G401.6 (cell line): ENCODE measurements around the gene CYS1.
"Not testable (repeated sequence)": the region's sequence is repeated elsewhere in the genome, so short reads cannot be mapped to it uniquely, and the experiment has no call there.

ENCODE experiments used
- FAIRE-seq: peaks from 2 replicates; lab custom pipeline; 2012; peaks lifted over from hg19 to GRCh38; lab: Jason Lieb, UNC

The CYS1 gene

GRCh38 chr2:10046931-10047330 is 33.3 kb downstream of the CYS1 start:
- FAIRE-seq, result no peak

GRCh38 chr2:10045561-10046355 is 34.5 kb downstream of the CYS1 start:
- no peak for FAIRE-seq

DNA sequence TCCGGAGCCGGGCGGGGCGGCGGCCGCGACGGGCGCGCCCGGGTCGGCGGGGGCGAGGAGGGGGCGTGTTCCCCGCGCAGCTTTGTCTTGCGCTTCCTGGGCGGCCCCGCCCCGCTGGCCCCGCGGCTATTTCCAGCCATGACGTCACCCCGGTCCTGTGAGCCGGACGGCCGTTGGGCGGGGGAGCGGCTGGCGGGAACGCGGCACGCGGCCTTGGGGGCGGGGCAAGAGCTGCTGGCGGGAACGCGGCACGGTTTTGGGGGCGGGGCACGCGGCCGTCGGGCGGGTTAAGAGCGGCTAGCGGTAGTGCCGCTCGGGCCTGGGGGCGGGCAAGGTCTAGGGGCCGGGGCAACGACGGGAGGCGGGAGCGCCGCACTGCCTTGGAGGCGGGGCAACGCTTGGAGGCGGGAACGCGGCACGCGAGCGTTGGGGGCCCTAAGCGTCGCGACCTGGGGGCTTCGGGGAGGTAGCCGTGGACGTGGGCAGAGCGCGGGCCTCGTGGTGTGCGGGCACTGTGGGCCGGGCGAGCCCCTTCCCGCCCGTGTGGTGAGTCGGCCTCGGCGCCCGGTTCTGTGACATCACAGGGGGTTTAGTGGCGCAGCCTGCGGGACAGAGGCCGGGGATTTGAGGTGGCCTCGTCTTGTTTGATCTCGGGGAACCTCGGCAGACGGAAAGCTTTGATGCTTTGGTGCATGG is 36.2 kb downstream of the CYS1 start:
- FAIRE-seq, result no peak

GRCh38 chr2:10043256-10043905 is 36.8 kb downstream of the CYS1 start, which contains the start of gene KLF11:
Gene KLF11, plus strand, starts transcription at chr2:10043550. Its CDS starts 167 bp downstream, at chr2:10043717.
- FAIRE-seq, result no peak

GRCh38 chr2:10042301-10043161 is 37.7 kb downstream of the CYS1 start:
- FAIRE-seq, result no peak

- FAIRE-seq, result no peak
Observed at GRCh38 chr2:10041711-10042110, 38.5 kb downstream of the CYS1 start.

- no peak for FAIRE-seq
Observed at GRCh38 chr2:10039658-10040410, 40.4 kb downstream of the CYS1 start.

DNA sequence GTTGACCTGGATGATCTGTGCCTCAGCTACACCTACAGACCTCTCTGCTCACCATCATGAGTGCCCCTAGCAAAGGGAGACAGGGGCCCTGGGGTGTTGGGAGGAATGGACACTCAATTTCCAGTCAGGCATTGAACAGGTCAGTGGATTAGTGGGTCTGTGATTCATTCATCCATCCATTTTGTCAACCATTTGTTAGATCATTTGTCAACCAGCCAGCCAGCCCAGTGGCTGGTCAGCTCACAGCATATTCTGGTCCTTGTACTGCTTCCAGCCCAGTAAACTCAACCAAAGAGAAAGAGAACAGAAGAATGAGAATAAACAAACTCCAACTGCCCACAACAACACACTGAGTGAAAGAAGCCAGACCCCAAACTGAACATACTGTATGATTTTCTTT is 41.5 kb downstream of the CYS1 start:
- FAIRE-seq, result no peak

- FAIRE-seq, result no peak
Observed at GRCh38 chr2:10038123-10038522, 42.1 kb downstream of the CYS1 start.

GRCh38 chr2:10036095-10036884 is 43.9 kb downstream of the CYS1 start:
- no peak for FAIRE-seq

GRCh38 chr2:10035633-10036032 is 44.6 kb downstream of the CYS1 start:
- FAIRE-seq, result no peak

DNA sequence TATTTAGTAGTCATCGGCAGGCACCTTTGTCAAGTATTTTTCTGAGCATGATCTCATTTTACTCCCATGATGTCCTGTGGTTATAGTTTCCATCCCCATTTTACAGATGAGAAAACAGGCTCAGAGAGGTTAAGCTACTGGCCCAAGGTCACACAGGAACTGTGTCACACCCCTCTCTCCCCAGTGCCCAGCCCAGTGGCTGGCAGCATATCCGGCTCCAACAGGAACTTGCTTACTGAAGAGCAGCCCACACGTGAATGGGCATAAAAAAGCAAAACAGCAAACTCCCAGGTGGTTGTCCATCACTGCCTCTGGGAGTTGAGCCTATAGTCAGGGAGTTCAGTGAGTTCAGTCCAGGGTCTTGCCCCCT is 45.2 kb downstream of the CYS1 start:
- FAIRE-seq, result no peak

DNA sequence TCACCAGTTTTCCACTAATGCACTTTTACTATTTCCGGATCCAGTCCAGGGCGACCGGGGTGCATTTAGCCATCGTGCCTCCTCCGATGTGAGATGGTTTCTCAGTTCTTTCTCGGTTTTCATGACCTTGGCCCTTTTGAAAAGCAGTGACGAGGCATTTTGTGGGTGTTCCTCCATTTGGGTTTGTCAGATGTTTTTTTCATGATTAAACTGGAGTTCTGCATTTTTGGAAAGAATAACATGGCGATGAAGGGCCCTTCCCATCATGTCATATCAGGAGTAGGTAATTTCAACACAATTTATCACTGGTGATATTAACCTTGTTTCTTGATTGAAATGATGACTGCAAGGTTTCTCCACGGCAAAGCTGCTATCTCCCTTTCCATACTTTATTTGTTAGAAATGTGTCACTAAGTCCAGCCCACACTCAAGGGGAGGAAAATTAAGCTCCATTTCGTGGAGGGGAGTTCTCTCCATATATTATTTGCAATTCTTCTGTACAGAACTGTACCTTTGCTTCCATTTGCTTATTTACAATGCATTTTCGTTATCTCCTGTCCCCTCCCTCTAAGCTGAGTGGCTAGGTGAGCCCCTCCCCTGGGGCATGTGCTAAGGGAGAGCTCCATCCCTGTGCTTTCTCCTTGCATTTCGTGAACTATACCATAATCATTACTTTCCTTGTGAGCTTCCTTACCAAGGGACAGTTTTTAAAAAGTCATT is 45.7 kb downstream of the CYS1 start:
- FAIRE-seq, result no peak

DNA sequence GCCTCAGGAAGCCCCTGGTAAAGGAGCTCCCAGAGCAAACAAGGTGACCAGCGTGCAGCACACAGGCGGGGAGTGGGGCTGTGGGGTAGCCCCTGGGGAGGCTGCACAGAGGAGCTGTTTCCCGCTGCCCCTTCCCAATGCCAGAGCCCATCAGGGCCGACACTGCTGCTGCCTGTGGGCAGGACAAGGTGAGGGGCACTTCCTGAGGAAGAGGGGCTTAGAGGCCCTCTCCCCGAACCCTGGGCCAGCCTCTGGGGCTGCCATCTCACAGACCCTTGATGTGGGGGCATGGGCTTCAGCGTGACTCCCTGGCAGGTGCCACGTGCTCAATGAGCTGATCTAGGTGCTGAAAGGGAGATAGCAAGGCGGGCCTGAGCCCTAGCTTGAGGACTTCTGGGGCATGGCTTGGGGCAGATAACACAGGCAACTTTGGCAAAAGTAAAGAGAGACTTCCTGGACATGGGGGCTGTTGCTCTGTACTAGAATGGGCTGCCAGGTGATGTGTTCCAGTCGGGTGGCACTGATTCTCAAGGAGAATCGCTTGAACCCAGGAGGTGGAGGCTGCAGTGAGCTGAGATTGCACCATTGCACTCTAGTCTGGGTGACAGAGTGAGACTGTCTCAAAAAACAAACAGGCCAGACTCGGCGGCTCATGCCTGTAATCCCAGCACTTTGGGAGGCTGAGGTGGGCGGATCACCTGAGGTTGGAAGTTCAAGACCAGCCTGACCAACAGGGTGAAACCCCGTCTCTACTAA is 46.8 kb downstream of the CYS1 start:
- no peak for FAIRE-seq

DNA sequence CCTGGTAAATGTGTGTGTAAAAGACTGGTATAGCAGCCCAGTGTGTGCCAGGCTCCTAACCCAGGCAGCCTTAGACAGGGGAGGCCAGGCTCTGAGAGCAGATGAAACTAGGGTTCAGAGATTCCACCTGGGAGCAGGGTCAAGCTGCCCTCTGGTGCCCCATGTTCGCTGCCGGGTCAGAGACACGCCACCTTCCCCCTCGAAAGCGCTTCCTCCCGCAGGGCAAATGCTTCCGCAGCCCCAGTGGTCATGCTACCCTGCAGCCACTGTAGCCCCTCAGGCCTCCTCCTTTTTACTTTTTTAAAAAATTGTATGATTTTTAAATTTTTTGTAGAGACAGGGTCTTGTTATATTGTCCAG is 47.5 kb downstream of the CYS1 start:
- FAIRE-seq, result no peak

DNA sequence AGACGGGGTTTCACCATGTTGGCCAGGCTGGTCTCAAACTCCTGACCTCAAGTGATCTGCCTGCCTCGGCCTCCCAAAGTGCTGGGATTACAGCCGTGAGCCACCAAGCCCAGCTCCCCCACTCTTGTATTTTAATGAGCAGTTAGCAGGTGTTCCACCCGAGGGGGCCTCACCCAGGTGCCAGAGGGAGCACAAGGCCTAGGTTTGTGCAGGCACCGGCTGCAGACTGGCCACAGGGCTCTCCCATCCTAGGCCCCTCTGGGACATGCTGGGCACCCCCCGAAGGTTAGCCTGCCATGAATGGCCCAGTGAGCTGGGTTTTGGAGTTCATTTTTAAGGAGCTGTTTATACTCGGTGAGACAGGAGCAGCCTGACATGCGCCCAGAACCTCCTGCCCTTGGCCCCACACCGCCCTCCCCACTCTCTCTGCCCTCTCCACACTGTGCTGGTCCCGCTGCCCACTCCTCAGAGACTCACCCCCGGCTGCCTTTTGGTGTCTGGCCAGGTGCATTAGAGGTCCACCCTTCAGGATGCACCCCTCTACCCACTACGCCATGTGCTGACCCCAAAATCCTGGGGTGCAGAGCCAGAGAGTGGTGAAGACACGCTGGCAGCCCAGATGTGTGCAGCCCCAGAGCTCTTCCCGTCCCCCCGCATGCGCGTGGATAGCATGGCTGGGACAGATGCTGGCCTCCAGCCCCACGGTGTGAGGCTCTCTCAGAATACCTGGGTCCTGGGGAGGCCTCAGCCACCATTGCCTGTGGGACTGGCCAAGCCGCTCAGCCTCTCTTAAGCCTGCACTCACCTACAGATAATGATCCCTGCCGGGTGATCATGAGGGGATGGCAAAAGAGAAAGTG is 48.1 kb downstream of the CYS1 start:
- no peak for FAIRE-seq

GRCh38 chr2:10030798-10031197 is 49.4 kb downstream of the CYS1 start:
- FAIRE-seq, result not testable (repeated sequence)

DNA sequence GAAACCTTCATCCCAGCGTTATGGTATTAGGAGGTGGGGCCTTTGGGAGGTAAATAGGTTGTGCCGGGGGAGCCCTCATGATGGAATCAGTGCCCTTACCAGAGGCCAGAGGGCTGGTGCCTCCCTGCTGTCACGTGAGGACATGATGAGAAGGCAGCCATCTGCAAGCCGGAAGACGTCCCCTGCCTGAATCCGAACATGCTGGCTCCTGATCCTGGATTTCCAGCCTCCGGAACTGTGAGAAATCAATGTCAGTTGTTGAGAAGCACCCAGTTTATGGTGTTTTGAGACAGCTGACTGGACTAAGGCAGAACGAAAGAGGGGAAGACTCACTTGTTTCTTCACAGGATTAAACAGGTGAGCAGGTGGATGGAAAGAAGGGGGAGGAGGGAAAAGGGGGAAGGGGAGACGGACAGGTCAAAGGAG is 49.9 kb downstream of the CYS1 start:
- FAIRE-seq, result no peak
